HG03039 (cell line): Measurements from ENCODE around the gene TANC1.
"Not testable (repeated sequence)": the region's sequence is repeated elsewhere in the genome, so short reads cannot be mapped to it uniquely, and the experiment has no call there.

Experiments
- ATAC-seq: cut with Tn5 transposase; IDR thresholded peaks from one replicate; pipeline ENCODE4 v1.9.1; 2021; ENCODE audit warnings: mild to moderate bottlenecking, moderate library complexity; ENCODE audit not compliant: unreplicated experiment

The TANC1 gene

GRCh38 chr2:159022019-159022418 is 53.6 kb downstream of the TANC1 start:
- ATAC-seq: no peak

DNA sequence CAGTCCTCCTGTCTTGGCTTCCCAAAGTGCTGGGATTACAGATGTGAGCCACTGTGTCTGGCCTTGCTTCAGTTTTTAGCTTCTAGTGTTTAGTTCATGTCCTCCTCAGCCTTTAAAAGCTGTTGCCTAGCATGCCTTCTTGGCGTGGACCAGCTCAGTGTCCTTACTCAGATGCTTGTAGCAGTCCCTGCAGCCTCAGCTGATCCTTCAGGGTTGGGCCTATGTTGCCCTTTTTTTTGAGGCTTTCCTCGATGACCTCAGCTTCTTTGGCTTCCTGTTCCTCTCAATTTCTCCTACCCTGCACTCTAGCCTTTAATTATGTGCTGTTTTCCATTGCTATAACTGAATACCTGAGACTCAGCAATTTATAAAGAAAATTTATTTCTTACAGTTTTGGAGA is 57.7 kb downstream of the TANC1 start:
- ATAC-seq: no peak

DNA sequence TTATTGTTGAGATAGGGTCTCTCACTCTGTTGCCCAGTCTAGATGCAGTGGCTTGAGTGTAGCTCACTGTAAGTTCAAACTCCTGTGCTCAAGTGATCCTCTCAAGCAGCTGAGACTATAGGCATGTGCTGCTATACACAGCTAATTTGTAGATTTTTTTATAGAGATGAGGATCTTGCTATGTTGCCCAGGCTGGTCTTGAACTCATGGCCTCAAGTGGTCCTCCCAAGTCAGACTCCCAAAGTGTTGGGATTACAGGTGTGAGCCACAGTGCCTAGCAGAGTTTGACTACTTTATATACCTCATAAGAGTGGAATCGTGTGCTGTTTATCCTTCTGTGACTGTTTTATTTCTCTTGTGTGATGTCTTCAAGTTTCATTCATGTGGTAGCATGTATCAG is 60.3 kb downstream of the TANC1 start:
- no peak for ATAC-seq

GRCh38 chr2:159029936-159030335 is 61.5 kb downstream of the TANC1 start:
- ATAC-seq: no peak

DNA sequence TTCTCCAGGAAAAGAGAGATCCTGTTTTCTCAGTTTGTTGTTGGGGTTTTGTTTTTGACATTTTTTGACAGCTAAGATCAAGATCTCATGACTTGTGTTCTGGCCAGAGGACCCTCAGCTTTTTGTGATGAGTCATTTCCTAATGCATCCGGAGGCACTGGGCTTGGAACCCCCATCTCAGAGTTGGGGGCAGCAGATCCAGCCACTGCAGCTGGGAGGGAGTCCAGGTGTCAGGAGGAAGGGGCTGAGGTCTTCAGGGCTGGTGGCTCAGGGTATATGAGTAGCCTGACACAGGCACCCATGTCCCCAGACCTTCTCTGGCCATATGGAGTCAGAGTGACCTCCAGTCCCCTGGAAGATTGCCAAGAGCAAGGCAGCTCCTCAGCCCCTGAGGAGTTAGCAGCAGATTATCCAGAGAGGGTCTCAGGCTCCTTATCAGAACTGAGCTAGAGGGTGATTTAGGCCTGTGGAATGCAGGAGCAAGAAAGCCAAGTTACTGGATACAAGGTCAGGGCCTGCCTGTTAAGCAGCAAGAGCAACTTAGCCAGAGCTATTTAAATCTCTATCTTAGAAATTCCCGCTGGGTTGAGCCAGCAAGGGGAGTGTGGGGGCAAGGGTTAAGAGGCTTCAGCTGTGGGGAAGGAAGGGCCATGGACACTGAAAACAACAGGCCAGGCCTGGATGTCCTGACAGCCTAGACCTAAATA is 62.4 kb downstream of the TANC1 start:
- ATAC-seq: no peak

- ATAC-seq: no peak
Observed at GRCh38 chr2:159032146-159032545, 63.7 kb downstream of the TANC1 start.

GRCh38 chr2:159032580-159032979 is 64.1 kb downstream of the TANC1 start:
- ATAC-seq: no peak

GRCh38 chr2:159034713-159035112 is 66.3 kb downstream of the TANC1 start:
- no peak for ATAC-seq

- ATAC-seq: no peak
Observed at GRCh38 chr2:159035790-159036411, 67.5 kb downstream of the TANC1 start.

- ATAC-seq: not testable (repeated sequence)
Observed at GRCh38 chr2:159036461-159036860, 68.0 kb downstream of the TANC1 start.

DNA sequence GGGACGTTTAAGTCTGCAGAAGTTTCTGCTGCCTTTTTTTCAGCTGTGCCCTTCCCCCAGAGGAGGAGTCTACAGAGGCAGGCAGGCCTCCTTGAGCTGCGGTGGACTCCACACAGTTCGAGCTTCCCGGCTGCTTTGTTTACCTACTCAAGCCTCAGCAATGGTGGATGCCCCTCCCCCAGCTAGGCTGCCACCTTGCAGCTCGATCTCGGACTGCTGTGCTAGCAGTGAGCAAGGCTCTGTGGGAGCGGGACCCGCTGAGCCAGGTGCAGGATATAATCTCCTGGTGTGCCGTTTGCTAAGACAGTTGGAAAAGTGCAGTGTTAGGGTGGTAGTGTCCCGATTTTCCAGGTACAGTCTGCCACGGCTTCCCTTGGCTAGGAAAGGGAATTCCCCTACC is 72.9 kb downstream of the TANC1 start:
- ATAC-seq: not testable (repeated sequence)

DNA sequence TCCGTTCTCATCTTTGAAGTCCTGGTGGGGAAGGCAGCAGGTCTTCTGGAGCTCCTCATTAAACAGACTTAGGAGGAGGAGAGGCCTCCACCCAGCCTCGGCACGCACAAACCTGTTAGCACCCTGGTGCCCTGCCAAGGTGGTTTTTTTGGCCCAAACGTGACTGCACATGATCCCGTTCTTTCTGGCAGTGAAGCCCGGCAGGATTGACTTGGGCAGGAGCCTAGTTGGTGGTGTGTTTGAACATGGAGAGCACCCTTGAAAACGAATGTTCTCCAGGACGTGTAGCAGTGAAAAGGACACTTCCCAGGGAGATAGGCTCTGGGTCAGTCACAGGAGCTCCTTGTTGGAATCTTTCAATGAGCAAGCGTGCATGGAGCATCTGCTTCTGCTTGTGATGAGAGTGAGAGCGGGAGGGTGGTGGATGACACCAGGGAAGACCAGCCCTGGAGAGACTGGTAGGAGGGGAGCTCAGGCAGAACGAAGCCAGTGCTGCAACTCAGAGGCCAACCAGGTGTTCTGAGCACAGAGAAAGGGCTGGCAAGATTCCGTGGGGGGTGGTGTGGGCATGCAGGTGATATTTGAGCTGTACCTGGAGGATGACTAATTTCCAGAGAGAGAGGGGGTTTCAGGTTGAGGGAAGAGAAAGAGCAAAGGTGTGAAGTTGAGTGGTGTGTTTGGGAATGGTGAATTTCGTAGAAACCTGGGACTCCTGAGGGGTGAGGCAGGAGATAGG is 73.8 kb downstream of the TANC1 start:
- ATAC-seq: no peak

GRCh38 chr2:159043710-159044109 is 75.3 kb downstream of the TANC1 start:
- no peak for ATAC-seq

DNA sequence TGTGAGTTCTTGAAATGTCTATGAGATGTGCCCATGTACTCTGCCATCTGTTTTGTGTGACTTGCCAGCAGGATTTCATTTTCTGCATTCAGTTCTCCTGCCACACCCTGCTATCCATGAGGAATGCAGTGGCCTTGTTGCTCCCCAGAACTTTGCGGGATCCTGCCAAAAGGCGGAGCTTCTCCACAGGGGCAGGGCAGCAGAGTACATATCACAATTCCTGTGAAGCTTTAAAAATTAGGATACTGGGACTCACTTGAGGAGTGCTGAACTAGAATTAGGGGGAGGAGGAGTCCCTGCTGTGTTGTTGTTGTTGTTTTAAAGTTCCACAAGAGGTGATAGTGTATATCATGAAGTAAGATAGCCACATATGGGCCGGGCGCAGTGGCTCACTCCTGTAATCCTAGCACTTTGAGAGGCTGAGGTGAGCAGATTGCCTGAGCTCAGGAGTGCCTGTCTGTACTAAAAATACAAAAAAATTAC is 76.4 kb downstream of the TANC1 start:
- ATAC-seq: no peak

GRCh38 chr2:159045545-159046454 is 77.4 kb downstream of the TANC1 start:
- no peak for ATAC-seq

GRCh38 chr2:159046966-159047365 is 78.5 kb downstream of the TANC1 start:
- ATAC-seq: no peak

- no peak for ATAC-seq
Observed at GRCh38 chr2:159050426-159050825, 82.0 kb downstream of the TANC1 start.

DNA sequence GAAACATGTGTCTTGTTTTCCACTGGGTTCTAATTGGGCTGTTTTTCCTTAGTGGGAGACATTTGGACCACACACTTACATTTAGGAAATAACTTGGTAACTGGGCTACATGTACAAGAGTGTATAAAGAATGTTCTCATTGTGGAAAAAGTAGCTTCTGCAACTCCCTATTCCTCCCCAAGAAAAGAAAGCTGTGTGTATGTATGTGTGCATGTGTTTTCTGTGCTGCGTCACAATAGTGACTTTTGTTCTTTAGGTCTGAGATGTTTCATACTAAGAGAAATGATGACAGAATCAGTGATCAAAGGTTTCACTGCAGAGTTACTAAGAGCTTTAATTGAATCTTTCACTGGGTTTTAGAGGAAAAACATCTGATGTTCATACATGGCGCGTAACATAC is 82.7 kb downstream of the TANC1 start:
- no peak for ATAC-seq

GRCh38 chr2:159051661-159052060 is 83.2 kb downstream of the TANC1 start:
- no peak for ATAC-seq

GRCh38 chr2:159052157-159052601 is 83.7 kb downstream of the TANC1 start:
- ATAC-seq: no peak
